ENCODE measurements around the gene STPG3.

DNA sequence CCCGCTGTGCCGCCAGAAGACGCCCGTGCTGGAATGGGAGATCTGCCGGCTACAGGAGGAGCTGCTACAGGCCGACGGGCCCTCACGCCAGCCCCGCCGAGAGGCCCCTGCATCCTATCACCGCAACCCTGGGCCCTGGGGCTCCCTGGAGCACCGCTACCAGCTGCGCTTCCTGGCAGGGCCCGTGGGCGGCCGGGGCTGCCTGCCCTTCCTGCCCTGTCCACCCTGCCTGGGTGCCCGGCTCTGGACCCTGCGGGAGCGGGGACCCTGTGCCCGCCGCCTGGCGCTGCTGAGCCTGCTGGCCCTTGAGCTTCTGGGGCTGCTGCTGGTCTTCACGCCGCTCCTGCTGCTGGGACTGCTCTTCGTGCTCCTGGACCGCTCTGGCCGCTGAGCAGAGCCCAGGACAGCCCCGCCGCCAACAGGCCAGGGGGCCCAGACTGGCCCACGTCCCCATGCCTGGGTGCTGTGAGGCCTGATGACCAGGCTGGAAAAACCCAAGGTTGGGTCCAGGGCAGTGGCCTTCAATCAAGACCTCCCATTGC, 32.8 kb upstream of the STPG3 start:
- TF ChIP-seq, protein P1, sequence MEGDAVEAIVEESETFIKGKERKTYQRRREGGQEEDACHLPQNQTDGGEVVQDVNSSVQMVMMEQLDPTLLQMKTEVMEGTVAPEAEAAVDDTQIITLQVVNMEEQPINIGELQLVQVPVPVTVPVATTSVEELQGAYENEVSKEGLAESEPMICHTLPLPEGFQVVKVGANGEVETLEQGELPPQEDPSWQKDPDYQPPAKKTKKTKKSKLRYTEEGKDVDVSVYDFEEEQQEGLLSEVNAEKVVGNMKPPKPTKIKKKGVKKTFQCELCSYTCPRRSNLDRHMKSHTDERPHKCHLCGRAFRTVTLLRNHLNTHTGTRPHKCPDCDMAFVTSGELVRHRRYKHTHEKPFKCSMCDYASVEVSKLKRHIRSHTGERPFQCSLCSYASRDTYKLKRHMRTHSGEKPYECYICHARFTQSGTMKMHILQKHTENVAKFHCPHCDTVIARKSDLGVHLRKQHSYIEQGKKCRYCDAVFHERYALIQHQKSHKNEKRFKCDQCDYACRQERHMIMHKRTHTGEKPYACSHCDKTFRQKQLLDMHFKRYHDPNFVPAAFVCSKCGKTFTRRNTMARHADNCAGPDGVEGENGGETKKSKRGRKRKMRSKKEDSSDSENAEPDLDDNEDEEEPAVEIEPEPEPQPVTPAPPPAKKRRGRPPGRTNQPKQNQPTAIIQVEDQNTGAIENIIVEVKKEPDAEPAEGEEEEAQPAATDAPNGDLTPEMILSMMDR (IDR thresholded peaks at IDR 0.05; ENCODE audit: low read length) = no peak
- no peak for TF ChIP-seq EZH2 (IDR thresholded peaks at IDR 0.05; ENCODE audit: borderline replicate concordance, low read length)

All from OCI-LY1 (cell line).